Urothelium cell line (cell line): Measurements from ENCODE around the gene MYBPHL.
A peak's percentile ranks its signal among the peaks of the same experiment; 100 is the strongest.

Experiments used
- DNase-seq: peaks from one replicate; pipeline ENCODE4 v3.0.0; 2011; ENCODE audit warnings: low spot score, mixed read lengths
- FAIRE-seq: peaks from 2 replicates; lab custom pipeline; 2011; peaks lifted over from hg19 to GRCh38; lab: Jason Lieb, UNC

The MYBPHL gene

DNA sequence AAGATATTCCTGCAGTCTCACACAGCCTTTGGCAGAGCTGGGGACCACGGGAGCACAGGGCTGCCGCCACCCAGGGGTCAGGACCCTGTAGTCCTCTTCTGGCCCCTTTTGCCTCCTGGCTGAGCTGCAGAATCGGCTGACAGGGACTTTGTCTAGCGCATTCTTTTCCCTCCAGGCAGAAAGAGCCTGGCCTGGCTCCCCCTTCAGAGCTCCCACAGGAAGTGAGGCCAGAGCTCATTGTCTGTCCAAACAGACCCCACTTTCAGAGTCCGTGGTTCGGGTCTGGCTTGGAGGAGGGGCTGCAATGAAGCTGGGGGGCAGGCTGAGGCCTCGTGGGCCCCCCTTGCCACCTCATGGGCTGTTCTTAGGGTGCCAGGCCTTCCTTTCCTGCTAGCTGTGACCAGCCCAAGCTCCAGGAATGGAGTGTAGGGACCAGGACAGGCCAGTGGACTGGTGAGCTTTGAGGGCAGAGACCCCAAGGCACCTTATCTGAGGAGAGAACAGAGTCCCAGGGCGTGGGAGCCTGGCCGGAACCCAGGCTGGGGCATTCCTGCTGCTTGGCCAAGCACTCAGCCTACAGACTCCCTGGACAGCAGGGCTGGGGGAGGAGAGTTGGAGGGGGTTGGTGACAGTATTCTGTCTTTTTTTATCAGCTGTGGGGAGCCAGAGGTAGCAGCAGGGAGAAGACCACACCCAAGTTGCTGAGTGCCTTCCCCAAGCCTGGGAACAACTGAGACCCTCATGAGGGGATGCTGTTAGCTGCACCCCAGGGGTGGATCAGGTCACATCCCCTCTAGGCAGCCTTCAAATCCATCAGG is 52.8 kb downstream of the MYBPHL start:
- DNase-seq (no peak), FAIRE-seq (no peak)

DNA sequence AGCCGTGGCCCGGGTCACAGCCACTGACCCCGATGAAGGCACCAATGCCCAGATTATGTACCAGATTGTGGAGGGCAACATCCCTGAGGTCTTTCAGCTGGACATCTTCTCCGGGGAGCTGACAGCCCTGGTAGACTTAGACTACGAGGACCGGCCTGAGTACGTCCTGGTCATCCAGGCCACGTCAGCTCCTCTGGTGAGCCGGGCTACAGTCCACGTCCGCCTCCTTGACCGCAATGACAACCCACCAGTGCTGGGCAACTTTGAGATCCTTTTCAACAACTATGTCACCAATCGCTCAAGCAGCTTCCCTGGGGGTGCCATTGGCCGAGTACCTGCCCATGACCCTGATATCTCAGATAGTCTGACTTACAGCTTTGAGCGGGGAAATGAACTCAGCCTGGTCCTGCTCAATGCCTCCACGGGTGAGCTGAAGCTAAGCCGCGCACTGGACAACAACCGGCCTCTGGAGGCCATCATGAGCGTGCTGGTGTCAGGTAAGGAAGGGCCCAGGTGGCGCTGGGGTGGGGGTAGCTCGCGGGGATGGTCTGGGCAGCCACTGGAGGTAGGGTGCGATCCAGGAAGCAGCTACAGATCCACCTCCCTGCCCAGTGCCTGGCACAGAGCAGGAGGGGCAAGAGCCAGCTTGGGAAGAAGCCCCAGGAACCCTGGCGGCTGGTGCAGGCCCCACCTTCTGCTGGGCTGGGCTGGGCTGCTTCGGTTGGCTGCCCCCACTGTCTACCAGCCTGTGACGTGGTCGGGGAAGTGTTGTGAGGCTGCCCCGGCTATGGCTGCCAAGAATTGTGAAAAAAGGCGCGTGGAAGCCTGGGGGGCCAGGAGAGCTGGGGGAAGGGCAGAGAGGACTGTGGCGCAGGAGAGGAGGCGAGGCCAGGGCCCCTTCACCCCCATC is 53.7 kb downstream of the MYBPHL start:
- no peak for DNase-seq
- no peak for FAIRE-seq

- no peak for FAIRE-seq
Measured at GRCh38 chr1:109252167-109252892, 54.5 kb downstream of the MYBPHL start.

DNA sequence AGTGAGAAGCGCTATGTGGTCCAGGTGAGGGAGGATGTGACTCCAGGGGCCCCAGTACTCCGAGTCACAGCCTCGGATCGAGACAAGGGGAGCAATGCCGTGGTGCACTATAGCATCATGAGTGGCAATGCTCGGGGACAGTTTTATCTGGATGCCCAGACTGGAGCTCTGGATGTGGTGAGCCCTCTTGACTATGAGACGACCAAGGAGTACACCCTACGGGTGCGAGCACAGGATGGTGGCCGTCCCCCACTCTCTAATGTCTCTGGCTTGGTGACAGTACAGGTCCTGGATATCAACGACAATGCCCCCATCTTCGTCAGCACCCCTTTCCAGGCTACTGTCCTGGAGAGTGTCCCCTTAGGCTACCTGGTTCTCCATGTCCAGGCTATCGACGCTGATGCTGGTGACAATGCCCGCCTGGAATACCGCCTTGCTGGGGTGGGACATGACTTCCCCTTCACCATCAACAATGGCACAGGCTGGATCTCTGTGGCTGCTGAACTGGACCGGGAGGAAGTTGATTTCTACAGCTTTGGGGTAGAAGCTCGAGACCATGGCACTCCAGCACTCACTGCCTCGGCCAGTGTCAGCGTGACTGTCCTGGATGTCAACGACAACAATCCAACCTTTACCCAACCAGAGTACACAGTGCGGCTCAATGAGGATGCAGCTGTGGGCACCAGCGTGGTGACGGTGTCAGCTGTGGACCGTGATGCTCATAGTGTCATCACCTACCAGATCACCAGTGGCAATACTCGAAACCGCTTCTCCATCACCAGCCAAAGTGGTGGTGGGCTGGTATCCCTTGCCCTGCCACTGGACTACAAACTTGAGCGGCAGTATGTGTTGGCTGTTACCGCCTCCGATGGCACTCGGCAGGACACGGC is 55.3 kb downstream of the MYBPHL start:
- DNase-seq, result no peak

More at GRCh38 chr1:109252167-109252892, 54.5 kb downstream of the MYBPHL start:
- DNase-seq, result no peak

GRCh38 chr1:109250454-109251276 is 56.1 kb downstream of the MYBPHL start:
- FAIRE-seq (no peak), DNase-seq (no peak)

More for the DNA sequence above, 55.3 kb downstream of the MYBPHL start:
- no peak for FAIRE-seq

GRCh38 chr1:109249654-109250401 is 57.0 kb downstream of the MYBPHL start:
- FAIRE-seq, result no peak

GRCh38 chr1:109248797-109249629 is 57.8 kb downstream of the MYBPHL start, which contains the start of gene CELSR2:
Gene CELSR2, plus strand, starts transcription at chr1:109249539. Its CDS starts 541 bp downstream, at chr1:109250080.
- FAIRE-seq (no peak), DNase-seq (peak; percentile 96)

More at GRCh38 chr1:109249654-109250401, 57.0 kb downstream of the MYBPHL start:
- peak; percentile 60 for DNase-seq

- DNase-seq (no peak), FAIRE-seq (no peak)
Measured at GRCh38 chr1:109248444-109248796, 58.4 kb downstream of the MYBPHL start.

GRCh38 chr1:109247401-109248365 is 59.1 kb downstream of the MYBPHL start:
- FAIRE-seq, result no peak
- no peak for DNase-seq

GRCh38 chr1:109246141-109246551 is 60.7 kb downstream of the MYBPHL start:
- DNase-seq (no peak), FAIRE-seq (no peak)

DNA sequence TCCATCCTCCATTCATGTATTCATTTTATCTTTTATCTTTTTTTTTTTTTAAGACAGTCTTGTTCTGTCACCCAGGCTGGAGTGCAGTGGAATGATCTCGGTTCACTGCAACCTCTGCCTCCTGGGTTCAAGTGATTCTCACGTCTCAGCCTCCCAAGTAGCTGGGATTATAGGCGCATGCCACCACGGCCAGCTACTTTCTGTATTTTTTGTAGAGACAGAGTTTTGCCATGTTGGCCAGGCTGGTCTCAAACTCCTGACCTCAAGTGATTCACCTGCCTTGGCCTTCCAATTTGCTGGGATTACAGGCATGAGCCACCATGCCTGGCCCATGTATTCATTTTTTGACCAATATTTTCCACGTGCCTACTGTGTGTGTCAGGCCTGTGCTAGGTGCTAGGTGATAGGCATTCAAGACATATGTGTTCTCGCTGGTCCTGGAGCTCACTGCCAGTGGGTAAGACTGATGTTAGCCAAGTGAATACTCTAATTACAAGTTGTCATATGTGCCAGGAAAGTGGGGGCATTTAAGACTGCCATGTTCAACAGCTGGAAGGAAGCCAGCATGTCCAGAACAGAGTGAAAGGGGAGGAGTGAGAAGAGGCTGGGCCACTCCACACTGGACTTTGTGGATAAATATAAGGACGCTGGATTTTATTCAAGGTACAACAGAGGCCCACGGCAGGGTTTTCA is 62.8 kb downstream of the MYBPHL start:
- DNase-seq (no peak), FAIRE-seq (no peak)

DNA sequence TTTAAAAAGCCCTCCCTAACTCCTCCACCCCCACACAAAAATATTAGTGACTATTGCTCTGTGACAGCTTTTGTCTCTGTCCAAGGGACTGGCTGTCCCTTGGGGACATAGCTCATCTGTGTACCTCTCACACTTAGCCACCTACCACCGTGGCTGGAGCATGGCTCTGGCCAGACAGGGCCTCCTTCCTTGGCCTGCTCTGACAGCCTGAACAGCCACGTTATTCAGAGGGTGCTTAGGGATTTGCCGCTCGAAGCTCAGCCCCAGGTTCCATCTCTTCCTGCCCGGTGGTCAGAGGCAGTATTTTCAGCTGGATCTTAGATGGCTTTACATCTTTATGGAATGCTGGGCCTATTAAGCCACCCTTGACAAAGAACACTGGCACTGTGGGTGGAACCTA is 63.6 kb downstream of the MYBPHL start:
- FAIRE-seq, result no peak
- no peak for DNase-seq

- FAIRE-seq, result no peak
- DNase-seq, result no peak
Measured at GRCh38 chr1:109242387-109242786, 64.4 kb downstream of the MYBPHL start.
